ENCODE results near the gene RELT. TPM values are rescaled to one million over a fixed set of nuclear protein-coding genes. Genes with fewer than 3 reads are reported as not detected.

RELT gene
- total RNA-seq, 1 donor from 2014 or later = 6.8 TPM

DNA sequence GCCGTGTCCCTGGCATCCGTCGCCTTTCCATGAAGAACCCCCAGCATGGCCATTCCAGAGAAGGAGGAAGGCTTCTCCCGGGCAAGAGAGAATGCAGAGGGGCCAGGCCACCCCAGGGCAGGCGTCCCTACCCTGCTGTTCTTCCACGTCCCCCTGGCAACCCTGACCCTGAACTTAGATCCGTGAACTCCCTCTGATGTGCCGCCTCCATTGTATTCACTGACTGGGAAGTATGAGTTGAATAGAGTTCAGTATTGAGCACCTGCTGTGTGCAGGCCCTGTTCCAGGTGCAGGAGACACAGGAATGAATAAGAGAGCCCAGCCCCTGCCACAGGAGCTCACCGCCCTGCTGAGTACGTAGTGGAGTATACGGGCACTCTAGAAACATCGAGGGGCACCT lies 29.1 kb upstream of the RELT start:
- DNase-seq (ENCODE audit: low read depth, low spot score) = no peak

DNA sequence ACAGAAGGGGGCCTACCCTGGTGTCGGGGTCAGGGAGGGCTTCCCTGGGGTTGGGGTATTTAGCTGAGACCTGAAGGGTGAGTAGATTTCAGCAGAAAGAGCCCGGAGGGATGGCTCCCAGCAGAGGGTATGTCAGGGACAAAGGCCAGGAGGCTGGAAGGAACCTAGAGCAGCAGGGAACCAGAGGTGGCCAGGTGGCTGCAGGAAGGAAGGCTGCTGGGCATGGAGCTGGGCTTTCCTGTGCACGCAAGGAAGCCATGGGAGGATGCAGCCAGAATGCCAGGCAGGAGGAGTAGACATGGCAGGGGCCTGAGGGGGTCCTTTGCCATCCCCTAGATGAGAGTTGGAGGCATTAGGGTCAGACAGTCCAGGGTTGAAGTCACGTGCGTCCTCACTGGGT lies 27.4 kb upstream of the RELT start:
- DNase-seq (ENCODE audit: low read depth, low spot score) = no peak

GRCh38 chr11:73349633-73350032 lies 26.6 kb upstream of the RELT start:
- DNase-seq (ENCODE audit: low read depth, low spot score) = no peak

DNA sequence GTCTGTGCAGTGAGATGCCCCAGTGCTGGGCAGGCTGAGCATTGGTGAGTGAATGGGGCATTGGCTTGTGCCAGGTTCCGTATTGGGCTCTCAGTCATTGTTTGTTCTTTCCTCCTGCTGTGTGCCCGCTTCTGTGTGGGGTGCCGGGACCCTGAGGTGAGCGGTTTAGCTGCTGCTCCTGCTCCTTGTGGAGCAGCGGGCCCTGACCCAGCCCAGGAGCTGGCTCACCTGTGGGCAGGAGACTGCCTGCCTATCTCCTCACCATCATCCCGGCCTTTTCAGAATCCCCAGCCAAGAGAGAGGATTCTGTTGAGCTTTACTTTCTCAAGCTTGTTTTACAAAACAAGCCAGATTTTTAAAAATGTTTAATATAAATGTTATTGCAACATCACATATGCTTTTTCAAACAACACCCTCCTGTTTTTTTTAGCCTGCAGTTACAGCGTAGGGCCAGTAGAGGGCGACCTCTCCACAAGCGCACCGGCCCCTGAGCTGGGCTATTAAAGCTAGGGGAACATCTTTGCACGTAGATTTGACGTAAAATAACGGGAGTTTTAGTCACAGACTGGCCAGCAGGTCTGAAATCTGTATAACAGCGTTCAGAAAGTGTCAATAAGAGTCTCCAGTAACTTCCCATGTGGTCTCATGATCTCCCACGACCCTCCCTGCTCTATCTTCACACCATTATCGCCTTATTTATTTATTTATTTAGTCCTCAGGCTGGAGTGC lies 25.1 kb upstream of the RELT start:
- peak; percentile 19 for DNase-seq (ENCODE audit: low read depth, low spot score)

DNA sequence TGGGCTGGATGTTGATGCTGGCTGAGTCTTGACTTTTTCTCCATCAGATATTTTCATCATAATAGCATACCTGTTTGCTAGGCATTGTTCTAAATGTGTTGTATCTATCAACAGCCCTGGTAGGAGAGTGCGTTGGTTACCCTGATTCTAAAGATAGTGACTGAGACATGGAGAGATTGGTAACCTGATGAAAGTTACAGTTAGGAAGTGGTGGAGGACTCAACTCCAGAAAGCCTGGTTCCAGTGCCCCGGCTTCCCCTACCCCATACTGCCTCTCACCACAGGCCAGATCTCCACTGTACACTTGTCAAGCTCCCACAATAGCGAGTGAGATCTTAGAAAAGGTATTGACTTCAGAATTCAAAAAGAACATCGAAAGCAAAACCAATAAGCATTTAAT lies 22.8 kb upstream of the RELT start:
- DNase-seq (ENCODE audit: low read depth, low spot score) = no peak

DNA sequence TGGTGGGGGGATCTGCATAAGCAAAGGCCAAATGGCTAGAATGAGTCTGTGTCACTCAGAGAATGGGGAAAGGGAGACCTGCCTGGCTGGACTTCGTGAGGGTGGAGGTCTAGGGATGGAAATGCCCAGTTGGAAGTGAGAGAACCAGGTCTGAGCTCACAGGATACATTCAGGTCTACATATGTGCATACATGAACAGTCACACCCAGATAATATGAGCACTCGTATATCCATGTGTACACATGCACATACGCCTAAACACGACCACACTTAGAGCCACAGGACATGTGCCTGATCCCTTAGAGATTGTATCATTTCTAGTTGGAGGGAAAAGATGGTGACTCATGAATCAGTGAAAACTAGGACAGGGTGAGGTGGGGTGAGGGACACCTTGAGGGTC lies 21.1 kb upstream of the RELT start:
- no peak for DNase-seq (ENCODE audit: low read depth, low spot score)

- DNase-seq (ENCODE audit: low read depth, low spot score) = no peak
Observed at GRCh38 chr11:73356979-73357860, 19.0 kb upstream of the RELT start.

GRCh38 chr11:73358071-73358470 lies 18.1 kb upstream of the RELT start:
- no peak for DNase-seq (ENCODE audit: low read depth, low spot score)

GRCh38 chr11:73359341-73359740 lies 16.9 kb upstream of the RELT start:
- no peak for DNase-seq (ENCODE audit: low read depth, low spot score)

- DNase-seq (ENCODE audit: low read depth, low spot score) = no peak
Observed at GRCh38 chr11:73359930-73360742, 16.1 kb upstream of the RELT start.

GRCh38 chr11:73360743-73361369 lies 15.3 kb upstream of the RELT start:
- no peak for DNase-seq (ENCODE audit: low read depth, low spot score)

- no peak for DNase-seq (ENCODE audit: low read depth, low spot score)
Observed at GRCh38 chr11:73361953-73362776, 14.0 kb upstream of the RELT start.

- no peak for DNase-seq (ENCODE audit: low read depth, low spot score)
Observed at GRCh38 chr11:73363147-73363546, 13.1 kb upstream of the RELT start.

- no peak for DNase-seq (ENCODE audit: low read depth, low spot score)
Observed at GRCh38 chr11:73365352-73366264, 10.6 kb upstream of the RELT start.

GRCh38 chr11:73366265-73366610 lies 10.0 kb upstream of the RELT start:
- DNase-seq (ENCODE audit: low read depth, low spot score) = no peak

DNA sequence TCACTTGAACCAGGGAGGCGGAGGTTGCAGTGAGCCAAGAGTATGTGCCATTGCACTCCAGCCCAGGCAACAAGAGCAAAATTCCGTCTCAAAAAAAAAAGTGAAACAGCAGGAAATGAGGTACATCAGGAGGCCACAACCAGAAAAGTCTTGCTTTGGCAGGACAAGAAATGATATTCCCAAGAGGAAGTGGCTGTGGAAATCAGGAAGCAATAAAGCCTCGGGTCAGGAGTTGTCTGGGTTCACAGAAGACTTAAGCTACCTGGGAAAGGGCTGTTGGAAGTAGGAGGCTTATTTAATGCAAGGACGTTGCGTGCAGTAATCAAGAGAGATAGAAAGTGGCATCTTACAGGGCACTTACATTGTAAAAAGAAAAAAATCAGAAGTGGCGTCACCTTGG lies 9.2 kb upstream of the RELT start:
- no peak for DNase-seq (ENCODE audit: low read depth, low spot score)

DNA sequence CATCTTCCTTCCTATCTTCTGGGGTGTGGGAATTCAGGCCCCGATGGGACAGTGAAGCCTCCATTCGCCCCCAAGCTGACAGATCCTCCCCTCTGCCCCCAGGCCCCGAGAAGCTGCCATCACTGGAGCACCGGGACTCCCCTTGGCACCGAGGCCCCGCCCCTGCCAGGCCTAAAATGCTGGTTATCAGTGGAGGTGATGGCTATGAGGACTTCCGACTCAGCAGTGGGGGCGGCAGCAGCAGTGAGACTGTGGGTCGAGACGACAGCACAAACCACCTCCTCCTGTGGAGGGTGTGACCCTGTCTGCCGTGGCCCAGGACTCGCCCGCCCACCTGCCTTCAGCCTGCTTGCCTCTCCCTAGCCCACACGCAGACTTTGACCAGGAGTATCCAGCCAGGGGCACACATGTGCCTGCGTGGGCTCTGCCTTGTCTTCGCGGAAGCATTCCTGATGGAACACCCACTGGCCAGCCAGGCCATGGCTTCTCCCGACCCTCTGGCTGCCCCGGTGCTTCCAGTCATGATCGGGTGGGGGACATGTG lies 8.6 kb upstream of the RELT start:
- DNase-seq (ENCODE audit: low read depth, low spot score) = no peak

DNA sequence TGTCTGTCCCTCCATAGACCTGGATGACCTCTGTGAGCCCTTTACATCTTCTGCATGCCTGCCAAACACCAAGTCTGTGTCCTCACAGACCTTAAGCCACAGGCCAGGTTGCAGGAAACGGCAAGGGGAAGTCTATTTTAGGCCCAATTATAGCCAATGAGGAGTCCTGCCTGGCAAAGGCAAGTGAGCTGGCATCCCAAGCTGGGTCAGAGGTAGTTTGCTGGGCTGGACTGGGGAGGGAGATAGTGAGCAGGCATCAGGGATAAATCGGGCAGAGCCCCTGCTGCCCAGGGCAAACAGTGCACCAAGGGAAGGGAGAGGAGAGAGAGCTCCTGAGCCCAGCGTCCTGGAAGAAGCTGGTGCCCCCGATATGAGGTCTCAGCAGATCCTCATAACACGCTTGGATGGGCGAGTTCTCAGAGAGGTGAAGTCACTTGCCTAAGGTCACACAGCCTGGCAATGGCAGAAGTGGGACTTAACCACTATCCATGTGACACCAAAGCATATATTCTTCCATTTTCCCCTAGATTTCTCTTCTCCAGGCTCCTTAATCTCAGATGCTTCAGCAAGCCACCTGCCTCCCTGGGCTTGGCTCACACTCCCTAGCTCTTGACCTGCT lies 3.7 kb upstream of the RELT start:
- DNase-seq (ENCODE audit: low read depth, low spot score) = no peak

DNA sequence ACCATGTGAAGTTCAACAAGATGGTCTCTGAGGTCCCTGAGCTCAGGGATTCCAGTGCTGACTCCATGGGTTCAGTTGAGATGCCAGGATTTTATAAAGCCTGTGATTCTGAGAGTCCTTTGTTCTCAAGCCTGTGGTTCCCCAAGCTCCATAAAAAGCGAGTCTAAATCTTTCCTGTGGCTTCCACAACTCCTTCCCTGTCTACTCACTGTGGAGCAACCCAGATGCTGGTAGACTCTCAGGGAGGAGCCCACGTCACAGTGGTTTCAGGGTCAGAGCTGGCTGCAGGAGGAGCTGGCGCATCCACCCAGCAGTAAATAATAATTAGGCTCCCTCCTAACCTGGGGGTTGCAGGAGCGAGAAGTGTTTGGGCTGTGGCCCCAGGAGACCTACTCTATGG lies 2.0 kb upstream of the RELT start:
- no peak for DNase-seq (ENCODE audit: low read depth, low spot score)

All from pulmonary artery endothelial cell (primary cell).